ENCODE data around the gene HDAC4. TPM values are rescaled to one million over a fixed set of nuclear protein-coding genes. Genes with fewer than 3 reads are reported as not detected.

The HDAC4 gene
- total and polyA plus RNA-seq, 2 of the 8 experiments (the other 6 are each of a cell fraction or from before 2014, with no cell fraction given) = 15.4 to 31.5 TPM

- no peak for TF ChIP-seq ATF3 (IDR thresholded peaks at IDR 0.05; ENCODE audit: insufficient read depth, low read depth, low read length)
- no peak for TF ChIP-seq HDAC6 (IDR thresholded peaks at IDR 0.05; ENCODE audit: low read depth, low read length)
- no peak for TF ChIP-seq CTCF (IDR thresholded peaks at IDR 0.05; ENCODE audit: control extremely low read depth in 1 of 3, insufficient read depth in 1 of 3, low read depth in 1 of 3, low read length in 3 of 3)
- TF ChIP-seq ATF2 (IDR thresholded peaks at IDR 0.05; ENCODE audit: low read length) = no peak
- no peak for TF ChIP-seq SIRT6 (IDR thresholded peaks at IDR 0.05; ENCODE audit: low read length)
Observed at GRCh38 chr2:239040152-239040761, 360.6 kb downstream of the HDAC4 start (continued).

All from H1 (cell line).